ENCODE results near the gene FHIT.

The FHIT gene

GRCh38 chr3:60765776-60766175 lies 485.5 kb downstream of the FHIT start:
- no peak overlapping the region for H2AFZ ChIP-seq (ENCODE audit: low read depth, low read length)
- no peak for TF ChIP-seq CTCF (IDR thresholded peaks at IDR 0.05; ENCODE audit: low read depth, low read length)
- no peak for TF ChIP-seq EZH2phosphoT487 (IDR thresholded peaks at IDR 0.05; ENCODE audit: low read depth)
- no peaks in the 10 kb centered on the region for H4K20me1 ChIP-seq (ENCODE audit: insufficient read depth, low read length)
- H3K4me1 ChIP-seq (ENCODE audit: low read length), result no peaks in the 10 kb centered on the region
- no peaks in the 10 kb centered on the region for H3K27me3 ChIP-seq (ENCODE audit: low read depth, low read length)
- H3K79me2 ChIP-seq (ENCODE audit: low read length), result no peaks in the 10 kb centered on the region
- H3K9ac ChIP-seq (ENCODE audit: low read length), result no peak overlapping the region
- H3K27ac ChIP-seq (ENCODE audit: low read length), result no peak overlapping the region
- no peaks in the 10 kb centered on the region for H3K9me3 ChIP-seq (ENCODE audit: insufficient read depth, low read length)
- H3K4me2 ChIP-seq (ENCODE audit: low read length), result no peak overlapping the region
- no peaks in the 10 kb centered on the region for H3K36me3 ChIP-seq (replicated peaks; ENCODE audit: low read depth, low read length)
- no peak overlapping the region for H3K4me3 ChIP-seq (ENCODE audit: low read length)

- no peak overlapping the region for H3K9ac ChIP-seq (ENCODE audit: low read length)
- H3K27me3 ChIP-seq (ENCODE audit: low read depth, low read length), result no peaks in the 10 kb centered on the region
- H3K4me2 ChIP-seq (ENCODE audit: low read length), result no peak overlapping the region
- H3K79me2 ChIP-seq (ENCODE audit: low read length), result no peaks in the 10 kb centered on the region
- TF ChIP-seq EZH2phosphoT487 (IDR thresholded peaks at IDR 0.05; ENCODE audit: low read depth) (no peak), CTCF (IDR thresholded peaks at IDR 0.05; ENCODE audit: low read depth, low read length) (no peak)
- no peak overlapping the region for H3K27ac ChIP-seq (ENCODE audit: low read length)
- H4K20me1 ChIP-seq (ENCODE audit: insufficient read depth, low read length), result no peaks in the 10 kb centered on the region
- peaks cover 5% of the 10 kb centered on the region for H3K4me1 ChIP-seq (ENCODE audit: low read length)
- H2AFZ ChIP-seq (ENCODE audit: low read depth, low read length), result no peak overlapping the region
- H3K9me3 ChIP-seq (ENCODE audit: insufficient read depth, low read length), result no peaks in the 10 kb centered on the region
- no peaks in the 10 kb centered on the region for H3K36me3 ChIP-seq (replicated peaks; ENCODE audit: low read depth, low read length)
- H3K4me3 ChIP-seq (ENCODE audit: low read length), result no peak overlapping the region
These were observed 486.4 kb downstream of the FHIT start for GRCh38 chr3:60764870-60765269.

- Histone ChIP-seq H3K4me1 (ENCODE audit: low read length) (peaks cover 13% of the 10 kb centered on the region), H3K27me3 (ENCODE audit: low read depth, low read length) (no peaks in the 10 kb centered on the region), H3K4me2 (ENCODE audit: low read length) (no peak overlapping the region), H2AFZ (ENCODE audit: low read depth, low read length) (peak overlapping the region; percentile 31; the same call in 1 of the 2 replicates), H3K4me3 (ENCODE audit: low read length) (no peak overlapping the region), H3K9me3 (ENCODE audit: insufficient read depth, low read length) (no peaks in the 10 kb centered on the region), H3K36me3 (replicated peaks; ENCODE audit: low read depth, low read length) (no peaks in the 10 kb centered on the region), H3K79me2 (ENCODE audit: low read length) (no peaks in the 10 kb centered on the region), H3K9ac (ENCODE audit: low read length) (no peak overlapping the region), H4K20me1 (ENCODE audit: insufficient read depth, low read length) (no peaks in the 10 kb centered on the region), H3K27ac (ENCODE audit: low read length) (no peak overlapping the region)
- TF ChIP-seq CTCF (IDR thresholded peaks at IDR 0.05; ENCODE audit: low read depth, low read length), result no peak
- TF ChIP-seq EZH2phosphoT487 (IDR thresholded peaks at IDR 0.05; ENCODE audit: low read depth), result no peak
These were observed 491.1 kb downstream of the FHIT start for GRCh38 chr3:60760145-60760544.

GRCh38 chr3:60759439-60759838 lies 491.8 kb downstream of the FHIT start:
- H3K79me2 ChIP-seq (ENCODE audit: low read length), result no peaks in the 10 kb centered on the region
- no peaks in the 10 kb centered on the region for H3K9me3 ChIP-seq (ENCODE audit: insufficient read depth, low read length)
- no peaks in the 10 kb centered on the region for H3K27me3 ChIP-seq (ENCODE audit: low read depth, low read length)
- no peak overlapping the region for H3K4me3 ChIP-seq (ENCODE audit: low read length)
- no peaks in the 10 kb centered on the region for H3K36me3 ChIP-seq (replicated peaks; ENCODE audit: low read depth, low read length)
- no peak overlapping the region for H3K9ac ChIP-seq (ENCODE audit: low read length)
- H3K27ac ChIP-seq (ENCODE audit: low read length), result no peak overlapping the region
- no peaks in the 10 kb centered on the region for H4K20me1 ChIP-seq (ENCODE audit: insufficient read depth, low read length)
- peaks cover 13% of the 10 kb centered on the region for H3K4me1 ChIP-seq (ENCODE audit: low read length)
- H2AFZ ChIP-seq (ENCODE audit: low read depth, low read length), result no peak overlapping the region
- TF ChIP-seq EZH2phosphoT487 (IDR thresholded peaks at IDR 0.05; ENCODE audit: low read depth), result no peak
- no peak for TF ChIP-seq CTCF (IDR thresholded peaks at IDR 0.05; ENCODE audit: low read depth, low read length)
- H3K4me2 ChIP-seq (ENCODE audit: low read length), result no peak overlapping the region
